Ovary (tissue), 3 donors: ENCODE data around the gene WIPF3.

Experiments used
- EP300 ChIP-seq: sonication (generic); formaldehyde crosslinking; IDR thresholded peaks from one replicate; pipeline ENCODE4 v1.6.1; 2017; ENCODE audit warnings: antibody characterized with exemption
- POLR2A ChIP-seq: fragments of 450-650 bp; IDR thresholded peaks from one replicate; pipeline ENCODE4 v1.6.1; 2017; ENCODE audit warnings: antibody characterized with exemption, mild to moderate bottlenecking, moderate library complexity
- TF ChIP-seq, protein P1 (sequence below), 3 donors: fragments of 450-650 bp in 2 of 3; fragments of 200-600 bp in 1 of 3; IDR thresholded peaks; one replicate each; pipeline versions ENCODE4 v1.5.1 to v1.8.0; 2016 to 2022; ENCODE audit warnings: antibody characterized with exemption in 3 of 3, mild to moderate bottlenecking in 1 of 3
- donor health status: DM: no; HTN: no; CAD: no.

DNA sequence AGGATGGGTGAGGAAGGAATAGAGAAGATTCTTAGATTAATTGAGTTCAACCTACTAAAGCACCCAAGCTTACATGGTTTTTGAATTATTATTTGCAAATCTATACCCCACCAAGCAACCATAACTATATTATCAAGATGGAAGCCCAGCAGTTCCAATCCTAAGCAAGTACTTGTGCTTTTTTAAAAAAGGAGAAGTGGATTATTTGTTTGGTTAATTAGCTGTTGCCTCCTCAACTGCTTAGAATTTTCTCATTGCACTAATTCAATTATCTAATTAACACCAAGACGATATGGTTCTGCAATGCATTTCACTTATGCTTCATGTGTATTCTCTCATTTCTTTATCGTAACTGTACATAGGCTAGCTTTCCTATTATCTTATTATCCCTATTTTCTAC, 27.3 kb upstream of the WIPF3 start:
- TF ChIP-seq POLR2A: no peak
- TF ChIP-seq, protein P1, sequence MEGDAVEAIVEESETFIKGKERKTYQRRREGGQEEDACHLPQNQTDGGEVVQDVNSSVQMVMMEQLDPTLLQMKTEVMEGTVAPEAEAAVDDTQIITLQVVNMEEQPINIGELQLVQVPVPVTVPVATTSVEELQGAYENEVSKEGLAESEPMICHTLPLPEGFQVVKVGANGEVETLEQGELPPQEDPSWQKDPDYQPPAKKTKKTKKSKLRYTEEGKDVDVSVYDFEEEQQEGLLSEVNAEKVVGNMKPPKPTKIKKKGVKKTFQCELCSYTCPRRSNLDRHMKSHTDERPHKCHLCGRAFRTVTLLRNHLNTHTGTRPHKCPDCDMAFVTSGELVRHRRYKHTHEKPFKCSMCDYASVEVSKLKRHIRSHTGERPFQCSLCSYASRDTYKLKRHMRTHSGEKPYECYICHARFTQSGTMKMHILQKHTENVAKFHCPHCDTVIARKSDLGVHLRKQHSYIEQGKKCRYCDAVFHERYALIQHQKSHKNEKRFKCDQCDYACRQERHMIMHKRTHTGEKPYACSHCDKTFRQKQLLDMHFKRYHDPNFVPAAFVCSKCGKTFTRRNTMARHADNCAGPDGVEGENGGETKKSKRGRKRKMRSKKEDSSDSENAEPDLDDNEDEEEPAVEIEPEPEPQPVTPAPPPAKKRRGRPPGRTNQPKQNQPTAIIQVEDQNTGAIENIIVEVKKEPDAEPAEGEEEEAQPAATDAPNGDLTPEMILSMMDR (IDR thresholded peaks at IDR 0.05): no peak
- TF ChIP-seq EP300: no peak
